ENCODE results near the gene SMLR1. TPM values are rescaled to one million over a fixed set of nuclear protein-coding genes. Genes with fewer than 3 reads are reported as not detected.

Gene SMLR1
- total RNA-seq, 1 donor from 2014 or later = not detected

DNA sequence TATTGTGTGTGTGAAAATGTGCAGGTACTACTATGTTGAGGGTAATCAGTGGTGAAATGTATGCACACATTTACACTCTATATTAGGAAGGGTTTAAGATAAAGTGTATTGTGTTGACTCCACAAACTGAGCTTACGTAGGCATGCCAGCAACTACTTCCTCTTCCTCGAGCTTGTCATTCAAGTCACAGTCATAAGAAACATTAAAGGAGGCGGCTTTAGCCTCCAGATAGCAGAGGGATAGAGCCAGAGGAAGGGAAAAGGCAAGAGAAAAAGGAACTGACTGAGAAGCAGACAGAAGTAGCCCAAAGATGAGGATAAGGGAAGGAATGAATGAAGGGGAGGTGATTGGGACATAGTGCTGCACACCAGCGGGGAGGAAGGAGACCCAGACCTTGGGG is 55.2 kb downstream of the SMLR1 start:
- no peak overlapping the region for H3K4me3 Mint-ChIP-seq (ENCODE audit: unreplicated experiment)
- no peak overlapping the region for H3K27ac Mint-ChIP-seq (ENCODE audit: unreplicated experiment)
- peaks cover 3% of the 10 kb centered on the region for H3K36me3 Mint-ChIP-seq (ENCODE audit: unreplicated experiment)
- TF ChIP-seq, protein P1, sequence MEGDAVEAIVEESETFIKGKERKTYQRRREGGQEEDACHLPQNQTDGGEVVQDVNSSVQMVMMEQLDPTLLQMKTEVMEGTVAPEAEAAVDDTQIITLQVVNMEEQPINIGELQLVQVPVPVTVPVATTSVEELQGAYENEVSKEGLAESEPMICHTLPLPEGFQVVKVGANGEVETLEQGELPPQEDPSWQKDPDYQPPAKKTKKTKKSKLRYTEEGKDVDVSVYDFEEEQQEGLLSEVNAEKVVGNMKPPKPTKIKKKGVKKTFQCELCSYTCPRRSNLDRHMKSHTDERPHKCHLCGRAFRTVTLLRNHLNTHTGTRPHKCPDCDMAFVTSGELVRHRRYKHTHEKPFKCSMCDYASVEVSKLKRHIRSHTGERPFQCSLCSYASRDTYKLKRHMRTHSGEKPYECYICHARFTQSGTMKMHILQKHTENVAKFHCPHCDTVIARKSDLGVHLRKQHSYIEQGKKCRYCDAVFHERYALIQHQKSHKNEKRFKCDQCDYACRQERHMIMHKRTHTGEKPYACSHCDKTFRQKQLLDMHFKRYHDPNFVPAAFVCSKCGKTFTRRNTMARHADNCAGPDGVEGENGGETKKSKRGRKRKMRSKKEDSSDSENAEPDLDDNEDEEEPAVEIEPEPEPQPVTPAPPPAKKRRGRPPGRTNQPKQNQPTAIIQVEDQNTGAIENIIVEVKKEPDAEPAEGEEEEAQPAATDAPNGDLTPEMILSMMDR (IDR thresholded peaks at IDR 0.05) = no peak
- no peaks in the 10 kb centered on the region for H3K27me3 Mint-ChIP-seq (ENCODE audit: unreplicated experiment)
- no peaks in the 10 kb centered on the region for H3K4me1 Mint-ChIP-seq (ENCODE audit: unreplicated experiment)
- DNase-seq (ENCODE audit: extremely low spot score, unreplicated experiment) = no peak
- no peaks in the 10 kb centered on the region for H3K9me3 Mint-ChIP-seq (ENCODE audit: unreplicated experiment)

DNA sequence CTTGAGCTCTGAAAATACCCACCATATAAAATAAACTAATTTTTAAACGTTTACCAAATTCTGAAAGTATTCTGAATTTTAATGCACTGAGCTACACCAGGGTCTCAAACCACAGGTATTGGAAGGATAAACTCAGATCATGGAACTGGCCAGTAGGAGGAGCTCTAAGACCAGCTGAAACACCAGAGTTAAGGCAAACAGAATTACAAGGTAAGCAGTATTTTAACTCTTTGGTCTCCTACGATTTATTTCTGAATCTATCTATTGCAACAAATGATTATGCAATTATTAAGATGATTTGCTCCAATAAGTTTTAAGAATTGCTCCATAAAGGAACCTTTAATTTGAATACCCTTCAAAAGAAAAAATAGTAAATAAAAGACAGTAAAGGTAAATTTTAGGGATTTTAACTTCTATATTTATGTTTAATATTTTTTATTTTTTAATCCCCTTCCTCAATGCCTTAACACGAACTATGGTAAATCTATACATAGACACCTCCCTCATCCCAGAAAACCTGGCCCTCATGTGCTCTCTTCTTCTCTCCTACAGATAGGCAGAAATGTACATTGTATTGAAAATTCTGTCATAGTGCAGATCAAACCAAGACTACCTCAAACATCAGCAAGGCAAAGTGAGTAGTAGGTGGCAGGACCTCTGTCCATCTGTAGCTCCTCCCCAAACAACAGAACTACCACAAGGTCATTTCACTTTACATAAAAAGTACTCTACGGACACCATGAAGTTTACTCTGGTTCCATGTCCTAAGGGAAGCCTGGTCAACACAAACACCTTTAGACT is 58.4 kb downstream of the SMLR1 start:
- peak; percentile 88 for DNase-seq (ENCODE audit: extremely low spot score, unreplicated experiment)
- TF ChIP-seq, protein P1 (IDR thresholded peaks at IDR 0.05) = peak; percentile 93
- Mint-ChIP-seq H3K4me3 (ENCODE audit: unreplicated experiment) (no peak overlapping the region), H3K27me3 (ENCODE audit: unreplicated experiment) (no peaks in the 10 kb centered on the region), H3K36me3 (ENCODE audit: unreplicated experiment) (peaks cover 3% of the 10 kb centered on the region), H3K27ac (ENCODE audit: unreplicated experiment) (no peak overlapping the region), H3K4me1 (ENCODE audit: unreplicated experiment) (peaks cover 11% of the 10 kb centered on the region), H3K9me3 (ENCODE audit: unreplicated experiment) (no peaks in the 10 kb centered on the region)

Other genes with a start within 250 kb of the SMLR1 start
- 65.3 and 67.5 TPM in 2 replicates for gene EPB41L2, start 235.8 kb downstream of the SMLR1 start, total RNA-seq

Data from osteocyte (in vitro differentiated cells).